MM.1S (cell line): ENCODE results near the gene PPP1R12C.

Experiments used
- DNase-seq: peaks from one replicate; pipeline ENCODE4 v3.0.0-alpha.2; 2015
- H2AFZ ChIP-seq: fragments of 300-600 bp; sonication (generic); 2 replicates; pipeline ENCODE4 v1.6.0; 2016; ENCODE audit warnings: antibody characterized with exemption, low read length
- H3F3A ChIP-seq: fragments of 300-600 bp; sonication (generic); 2 replicates; pipeline ENCODE4 v1.6.1; 2016; ENCODE audit warnings: mild to moderate bottlenecking, antibody characterized with exemption, low read length, moderate library complexity, mixed read lengths; ENCODE audit not compliant: insufficient read depth
- H3K27ac ChIP-seq: fragments of 300-600 bp; sonication (generic); 2 replicates; pipeline ENCODE4 v1.5.1; 2016; ENCODE audit warnings: mild to moderate bottlenecking, low read length
- H3K27me3 ChIP-seq: fragments of 300-600 bp; sonication (generic); replicated peaks from 2 replicates; pipeline ENCODE4 v1.6.0; 2016; ENCODE audit warnings: low read length; ENCODE audit not compliant: insufficient read depth
- H3K36me3 ChIP-seq: fragments of 300-600 bp; sonication (generic); replicated peaks from 2 replicates; pipeline ENCODE4 v1.6.1; 2016; ENCODE audit warnings: mild to moderate bottlenecking, low read length, mixed read lengths; ENCODE audit not compliant: insufficient read depth
- H3K4me1 ChIP-seq: fragments of 300-600 bp; sonication (generic); 2 replicates; pipeline ENCODE4 v1.6.1; 2016; ENCODE audit warnings: low read length, mixed read lengths
- H3K4me2 ChIP-seq: fragments of 300-600 bp; sonication (generic); 2 replicates; pipeline ENCODE4 v1.6.0; 2016; ENCODE audit warnings: low read depth, low read length
- H3K4me3 ChIP-seq: fragments of 300-600 bp; sonication (generic); 2 replicates; pipeline ENCODE4 v1.5.1; 2016; ENCODE audit warnings: low read length, mixed read lengths
- H3K79me2 ChIP-seq: fragments of 300-600 bp; sonication (generic); 2 replicates; pipeline ENCODE4 v1.6.1; 2016; ENCODE audit warnings: mixed run types, low read length, mixed read lengths
- H3K9ac ChIP-seq: fragments of 300-600 bp; sonication (generic); 2 replicates; pipeline ENCODE4 v1.6.1; 2016; ENCODE audit warnings: low read length, mixed read lengths
- H3K9me2 ChIP-seq: fragments of 300-600 bp; sonication (generic); replicated peaks from 2 replicates; pipeline ENCODE4 v1.6.1; 2016; ENCODE audit warnings: mild to moderate bottlenecking, low read length, mixed read lengths; ENCODE audit not compliant: insufficient read depth
- H3K9me3 ChIP-seq: fragments of 300-600 bp; sonication (generic); replicated peaks from 2 replicates; pipeline ENCODE4 v1.6.1; 2016; ENCODE audit warnings: mild to moderate bottlenecking, low read length, mixed read lengths; ENCODE audit not compliant: insufficient read depth
- H4K20me1 ChIP-seq: fragments of 300-600 bp; sonication (generic); 2 replicates; pipeline ENCODE4 v1.6.1; 2016; ENCODE audit warnings: mild to moderate bottlenecking, low read length, moderate library complexity, mixed read lengths; ENCODE audit not compliant: insufficient read depth
- CTCF ChIP-seq: fragments of 300-600 bp; sonication (generic); IDR thresholded peaks from 2 replicates; pipeline ENCODE4 v1.5.1; 2016; ENCODE audit warnings: antibody characterized with exemption, low read length, mixed read lengths
- EZH2 ChIP-seq: fragments of 300-600 bp; sonication (generic); optimal IDR thresholded peaks from 2 replicates; pipeline ENCODE3; 2017; ENCODE audit warnings: low read depth, mild to moderate bottlenecking, antibody characterized with exemption, low read length, mixed read lengths
- EZH2phosphoT487 ChIP-seq: fragments of 300-600 bp; sonication (generic); IDR thresholded peaks from 2 replicates; pipeline ENCODE4 v1.6.1; 2018; ENCODE audit warnings: antibody characterized with exemption, low read length

PPP1R12C gene

GRCh38 chr19:55069865-55070197 lies 47.6 kb downstream of the PPP1R12C start:
- Histone ChIP-seq H3K36me3 (no peaks in the 10 kb centered on the region), H2AFZ (no peak overlapping the region), H3K4me1 (peaks cover 24% of the 10 kb centered on the region), H3K4me2 (peak overlapping the region; percentile 42), H3K27ac (peak overlapping the region; percentile 98), H3K9me3 (no peaks in the 10 kb centered on the region), H3K9ac (peak overlapping the region; percentile 42), H3K9me2 (no peaks in the 10 kb centered on the region), H4K20me1 (no peaks in the 10 kb centered on the region), H3F3A (peaks cover 34% of the 10 kb centered on the region), H3K27me3 (no peaks in the 10 kb centered on the region), H3K79me2 (peaks cover 20% of the 10 kb centered on the region), H3K4me3 (no peak overlapping the region)
- TF ChIP-seq CTCF (no peak), EZH2 (no peak), EZH2phosphoT487 (no peak)
- DNase-seq = no peak

- H3K4me1 ChIP-seq = peaks cover 24% of the 10 kb centered on the region
- H4K20me1 ChIP-seq = no peaks in the 10 kb centered on the region
- peak; percentile 94 for DNase-seq
- H3K79me2 ChIP-seq = peaks cover 20% of the 10 kb centered on the region
- H3K4me2 ChIP-seq = peak overlapping the region; percentile 68
- peaks cover 34% of the 10 kb centered on the region for H3F3A ChIP-seq
- no peaks in the 10 kb centered on the region for H3K9me3 ChIP-seq
- no peaks in the 10 kb centered on the region for H3K27me3 ChIP-seq
- H3K9ac ChIP-seq = peak overlapping the region; percentile 95
- H3K4me3 ChIP-seq = peak overlapping the region; percentile 69
- H3K27ac ChIP-seq = peak overlapping the region; percentile 98
- no peaks in the 10 kb centered on the region for H3K9me2 ChIP-seq
- H3K36me3 ChIP-seq = no peaks in the 10 kb centered on the region
- H2AFZ ChIP-seq = peak overlapping the region; percentile 5; the same call in 1 of the 2 replicates
- TF ChIP-seq EZH2 (no peak), EZH2phosphoT487 (no peak), CTCF (no peak; the same call in 1 of the 2 replicates)
Measured at GRCh38 chr19:55068950-55069864, 48.2 kb downstream of the PPP1R12C start.

GRCh38 chr19:55067869-55068268 lies 49.6 kb downstream of the PPP1R12C start:
- H3K79me2 ChIP-seq = peaks cover 21% of the 10 kb centered on the region
- H3K9ac ChIP-seq = no peak overlapping the region
- peaks cover 34% of the 10 kb centered on the region for H3F3A ChIP-seq
- H3K4me1 ChIP-seq = peaks cover 24% of the 10 kb centered on the region
- H3K9me2 ChIP-seq = no peaks in the 10 kb centered on the region
- H3K27ac ChIP-seq = no peak overlapping the region
- TF ChIP-seq EZH2 = no peak
- no peak for TF ChIP-seq EZH2phosphoT487
- TF ChIP-seq CTCF = no peak
- H3K36me3 ChIP-seq = no peaks in the 10 kb centered on the region
- no peaks in the 10 kb centered on the region for H4K20me1 ChIP-seq
- DNase-seq = no peak
- H2AFZ ChIP-seq = no peak overlapping the region
- no peaks in the 10 kb centered on the region for H3K9me3 ChIP-seq
- H3K4me2 ChIP-seq = no peak overlapping the region
- H3K27me3 ChIP-seq = no peaks in the 10 kb centered on the region
- no peak overlapping the region for H3K4me3 ChIP-seq
